Measurements from ENCODE around the gene VWCE.

- TF ChIP-seq, protein P1, sequence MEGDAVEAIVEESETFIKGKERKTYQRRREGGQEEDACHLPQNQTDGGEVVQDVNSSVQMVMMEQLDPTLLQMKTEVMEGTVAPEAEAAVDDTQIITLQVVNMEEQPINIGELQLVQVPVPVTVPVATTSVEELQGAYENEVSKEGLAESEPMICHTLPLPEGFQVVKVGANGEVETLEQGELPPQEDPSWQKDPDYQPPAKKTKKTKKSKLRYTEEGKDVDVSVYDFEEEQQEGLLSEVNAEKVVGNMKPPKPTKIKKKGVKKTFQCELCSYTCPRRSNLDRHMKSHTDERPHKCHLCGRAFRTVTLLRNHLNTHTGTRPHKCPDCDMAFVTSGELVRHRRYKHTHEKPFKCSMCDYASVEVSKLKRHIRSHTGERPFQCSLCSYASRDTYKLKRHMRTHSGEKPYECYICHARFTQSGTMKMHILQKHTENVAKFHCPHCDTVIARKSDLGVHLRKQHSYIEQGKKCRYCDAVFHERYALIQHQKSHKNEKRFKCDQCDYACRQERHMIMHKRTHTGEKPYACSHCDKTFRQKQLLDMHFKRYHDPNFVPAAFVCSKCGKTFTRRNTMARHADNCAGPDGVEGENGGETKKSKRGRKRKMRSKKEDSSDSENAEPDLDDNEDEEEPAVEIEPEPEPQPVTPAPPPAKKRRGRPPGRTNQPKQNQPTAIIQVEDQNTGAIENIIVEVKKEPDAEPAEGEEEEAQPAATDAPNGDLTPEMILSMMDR (IDR thresholded peaks at IDR 0.05; ENCODE audit: low read depth, low read length, poor library complexity, severe bottlenecking) = no peak
- no peak for TF ChIP-seq EZH2phosphoT487 (IDR thresholded peaks at IDR 0.05; ENCODE audit: borderline replicate concordance, low read length)
Observed at GRCh38 chr11:61343792-61344745, 49.0 kb upstream of the VWCE start.
